ENCODE measurements around the gene IL16.

Gene IL16

DNA sequence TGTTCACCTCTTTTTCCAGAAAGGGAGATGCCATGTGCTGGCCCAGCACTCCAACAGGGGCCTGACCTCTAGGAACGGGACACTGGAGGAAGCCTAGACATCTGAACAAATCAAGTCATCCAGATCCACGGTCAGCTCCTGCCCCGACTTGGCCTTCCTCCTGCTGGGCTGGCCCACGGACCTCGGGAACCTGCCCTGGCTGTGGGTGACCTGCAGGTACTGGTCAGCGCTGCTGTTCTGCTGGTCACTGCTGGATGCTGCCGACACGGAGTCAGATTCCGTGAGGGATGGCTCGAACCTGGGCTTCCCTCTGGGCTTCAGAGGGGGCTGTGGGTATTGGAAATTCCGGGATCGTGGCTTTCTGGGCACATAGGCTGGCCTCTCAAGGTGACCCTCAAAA is 135.6 kb downstream of the IL16 start:
- Histone ChIP-seq H3K36me3 (ENCODE audit: control insufficient read depth, insufficient read depth, low read length) (no peaks in the 10 kb centered on the region), H3K4me3 (ENCODE audit: low read depth, low read length) (no peak overlapping the region), H3K27me3 (ENCODE audit: control insufficient read depth, insufficient read depth, low read length) (no peaks in the 10 kb centered on the region), H3K27ac (ENCODE audit: low read depth, low read length) (no peak overlapping the region), H3K9ac (ENCODE audit: low read depth, low read length) (no peak overlapping the region), H3K9me3 (ENCODE audit: control insufficient read depth, insufficient read depth, low read length) (no peaks in the 10 kb centered on the region), H3K4me1 (ENCODE audit: control insufficient read depth, insufficient read depth, low read length) (no peaks in the 10 kb centered on the region)

DNA sequence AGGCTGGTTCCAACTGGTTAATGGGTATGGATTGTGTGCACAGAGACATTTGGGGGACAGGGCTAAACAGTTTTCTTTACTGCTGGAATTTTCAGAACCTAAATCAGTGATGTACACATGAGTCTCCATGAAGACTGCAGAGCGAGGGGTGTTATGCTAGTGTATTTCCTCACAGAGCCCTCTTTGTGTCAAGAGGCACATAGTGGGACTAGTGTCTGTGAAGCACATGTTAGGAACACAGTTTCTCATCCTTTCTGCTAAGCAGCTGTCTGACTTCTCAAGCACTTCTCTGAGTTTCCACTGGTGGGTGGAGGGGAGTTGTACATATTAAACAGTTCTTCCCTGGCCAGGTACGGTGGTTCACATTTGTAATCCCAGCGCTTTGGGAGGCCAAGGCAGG is 136.7 kb downstream of the IL16 start:
- Histone ChIP-seq H3K36me3 (ENCODE audit: control insufficient read depth, insufficient read depth, low read length) (no peaks in the 10 kb centered on the region), H3K4me3 (ENCODE audit: low read depth, low read length) (no peak overlapping the region), H3K27me3 (ENCODE audit: control insufficient read depth, insufficient read depth, low read length) (no peaks in the 10 kb centered on the region), H3K9ac (ENCODE audit: low read depth, low read length) (no peak overlapping the region), H3K4me1 (ENCODE audit: control insufficient read depth, insufficient read depth, low read length) (no peaks in the 10 kb centered on the region), H3K27ac (ENCODE audit: low read depth, low read length) (no peak overlapping the region), H3K9me3 (ENCODE audit: control insufficient read depth, insufficient read depth, low read length) (no peaks in the 10 kb centered on the region)

DNA sequence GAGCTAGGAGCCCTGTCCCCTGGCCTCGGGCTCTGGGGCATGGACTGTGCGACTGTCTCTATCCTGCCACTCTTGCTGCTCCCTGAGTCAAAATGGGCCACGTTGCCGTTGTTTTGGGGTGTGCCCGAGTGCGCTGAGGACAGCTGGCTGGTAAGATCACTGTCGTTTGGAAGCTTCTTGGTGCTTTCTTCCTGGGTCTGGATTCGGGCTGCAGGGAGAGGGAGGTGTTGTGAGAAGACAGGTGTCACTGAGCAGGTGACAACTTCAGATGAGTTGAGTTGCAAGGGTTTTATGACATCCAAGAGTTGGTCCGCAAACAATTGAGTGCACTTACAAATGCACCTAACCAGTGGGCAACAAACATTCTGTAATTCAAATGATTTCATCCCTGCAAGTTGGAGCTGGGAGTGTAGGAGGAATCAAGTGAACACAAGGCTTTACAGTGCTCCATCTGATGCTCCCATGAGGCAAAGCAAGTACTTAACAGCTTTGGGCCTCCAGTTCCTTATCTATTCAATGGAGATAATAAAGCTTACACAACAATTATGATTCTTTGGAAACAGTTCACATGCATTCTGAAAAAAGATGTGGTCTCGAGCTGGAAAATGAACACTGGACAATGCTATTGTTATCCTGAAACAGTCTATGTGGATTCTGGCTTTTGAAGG is 138.2 kb downstream of the IL16 start:
- no peak overlapping the region for H3K9ac ChIP-seq (ENCODE audit: low read depth, low read length)
- no peaks in the 10 kb centered on the region for H3K27me3 ChIP-seq (ENCODE audit: control insufficient read depth, insufficient read depth, low read length)
- no peak overlapping the region for H3K27ac ChIP-seq (ENCODE audit: low read depth, low read length)
- H3K4me3 ChIP-seq (ENCODE audit: low read depth, low read length) = no peak overlapping the region
- H3K9me3 ChIP-seq (ENCODE audit: control insufficient read depth, insufficient read depth, low read length) = no peaks in the 10 kb centered on the region
- H3K36me3 ChIP-seq (ENCODE audit: control insufficient read depth, insufficient read depth, low read length) = no peaks in the 10 kb centered on the region
- H3K4me1 ChIP-seq (ENCODE audit: control insufficient read depth, insufficient read depth, low read length) = no peaks in the 10 kb centered on the region

DNA sequence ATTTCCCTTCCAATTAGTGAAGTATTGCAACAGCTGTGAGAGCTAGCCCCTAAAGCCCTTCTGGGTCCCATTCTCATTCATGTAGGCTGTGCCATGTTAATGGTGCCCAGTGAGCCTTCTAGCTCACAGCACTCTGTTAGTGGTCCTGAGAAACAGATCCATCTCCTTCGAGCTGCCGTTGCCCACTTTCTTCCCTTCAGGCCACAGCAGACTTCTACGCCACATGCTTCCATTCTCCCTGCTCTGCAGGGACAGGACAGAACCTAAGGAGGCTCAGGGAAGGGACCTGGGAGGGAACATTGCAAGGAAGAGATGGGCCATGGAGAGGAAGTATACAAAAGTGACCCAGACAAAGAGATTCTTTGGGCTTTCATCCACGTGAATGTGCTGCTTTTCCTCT is 139.0 kb downstream of the IL16 start:
- Histone ChIP-seq H3K4me1 (ENCODE audit: control insufficient read depth, insufficient read depth, low read length) (no peaks in the 10 kb centered on the region), H3K9ac (ENCODE audit: low read depth, low read length) (no peak overlapping the region), H3K27me3 (ENCODE audit: control insufficient read depth, insufficient read depth, low read length) (no peaks in the 10 kb centered on the region), H3K9me3 (ENCODE audit: control insufficient read depth, insufficient read depth, low read length) (no peaks in the 10 kb centered on the region), H3K36me3 (ENCODE audit: control insufficient read depth, insufficient read depth, low read length) (no peaks in the 10 kb centered on the region), H3K27ac (ENCODE audit: low read depth, low read length) (no peak overlapping the region), H3K4me3 (ENCODE audit: low read depth, low read length) (no peak overlapping the region)

DNA sequence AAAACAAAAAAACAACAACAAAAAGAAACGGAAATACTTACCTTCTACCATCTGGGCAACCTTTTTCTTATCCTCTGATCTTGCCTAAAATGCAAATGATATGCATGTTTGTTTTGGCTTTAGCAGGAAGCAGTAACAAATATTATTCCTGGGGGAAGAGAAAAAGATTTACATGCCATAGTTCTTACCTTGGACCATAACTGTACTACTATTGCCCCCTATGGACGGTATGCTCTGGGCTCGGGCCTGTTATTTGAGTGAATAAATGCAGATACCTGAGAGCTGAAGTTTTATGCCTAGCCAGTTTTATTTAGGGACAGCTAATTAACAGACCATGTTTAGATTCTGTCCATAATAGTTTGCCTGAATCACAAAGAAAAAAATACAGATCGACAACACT is 139.9 kb downstream of the IL16 start:
- Histone ChIP-seq H3K9me3 (ENCODE audit: control insufficient read depth, insufficient read depth, low read length) (no peaks in the 10 kb centered on the region), H3K27me3 (ENCODE audit: control insufficient read depth, insufficient read depth, low read length) (no peaks in the 10 kb centered on the region), H3K4me3 (ENCODE audit: low read depth, low read length) (no peak overlapping the region), H3K4me1 (ENCODE audit: control insufficient read depth, insufficient read depth, low read length) (no peaks in the 10 kb centered on the region), H3K9ac (ENCODE audit: low read depth, low read length) (no peak overlapping the region), H3K36me3 (ENCODE audit: control insufficient read depth, insufficient read depth, low read length) (no peaks in the 10 kb centered on the region), H3K27ac (ENCODE audit: low read depth, low read length) (no peak overlapping the region)

DNA sequence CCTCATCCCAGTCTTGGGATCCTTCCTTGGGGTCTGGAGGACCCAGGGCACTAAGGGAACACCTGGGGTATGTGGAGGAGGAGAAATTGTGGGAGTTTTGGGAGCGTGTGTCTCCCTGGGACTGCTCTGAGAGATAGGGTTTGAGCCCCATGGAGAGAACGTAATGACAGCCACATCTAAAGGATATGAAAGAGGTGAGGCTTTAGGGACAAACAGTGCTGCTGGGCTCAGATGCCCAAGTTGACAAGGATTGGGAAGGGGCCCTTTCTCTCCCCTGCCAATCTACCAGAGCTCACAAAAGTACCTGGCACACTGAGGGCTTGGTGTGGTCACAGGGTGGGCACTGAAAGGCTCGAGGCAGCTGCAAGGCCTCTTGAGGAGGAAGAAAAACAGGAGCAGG is 140.6 kb downstream of the IL16 start:
- no peak overlapping the region for H3K9ac ChIP-seq (ENCODE audit: low read depth, low read length)
- no peak overlapping the region for H3K27ac ChIP-seq (ENCODE audit: low read depth, low read length)

DNA sequence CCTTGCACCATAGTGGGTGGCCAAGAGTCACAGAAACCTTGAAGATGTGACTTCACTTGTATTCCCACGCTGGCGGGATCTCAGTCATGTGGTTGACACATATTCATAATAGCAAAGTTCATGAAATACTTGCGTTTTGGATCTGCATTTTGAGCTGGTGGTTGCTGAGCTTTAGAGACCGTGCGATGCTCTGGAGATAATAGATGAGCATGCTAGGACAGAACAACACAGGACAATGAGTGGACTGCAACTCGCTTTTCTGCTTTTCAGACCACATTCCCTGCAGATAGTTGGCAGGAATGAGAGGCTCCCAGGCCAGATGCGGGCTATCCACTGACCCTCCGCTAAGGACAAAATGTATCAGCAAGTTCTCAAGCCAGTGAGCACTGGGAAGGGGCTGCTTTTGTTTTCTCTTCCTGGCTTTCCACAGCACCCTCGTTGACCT is 141.1 kb downstream of the IL16 start:
- Histone ChIP-seq H3K9ac (ENCODE audit: low read depth, low read length) (no peak overlapping the region), H3K27me3 (ENCODE audit: control insufficient read depth, insufficient read depth, low read length) (no peaks in the 10 kb centered on the region), H3K4me1 (ENCODE audit: control insufficient read depth, insufficient read depth, low read length) (no peaks in the 10 kb centered on the region), H3K4me3 (ENCODE audit: low read depth, low read length) (no peak overlapping the region), H3K9me3 (ENCODE audit: control insufficient read depth, insufficient read depth, low read length) (no peaks in the 10 kb centered on the region), H3K36me3 (ENCODE audit: control insufficient read depth, insufficient read depth, low read length) (no peaks in the 10 kb centered on the region), H3K27ac (ENCODE audit: low read depth, low read length) (no peak overlapping the region)

More for the DNA sequence above, 140.6 kb downstream of the IL16 start:
- Histone ChIP-seq H3K27me3 (ENCODE audit: control insufficient read depth, insufficient read depth, low read length) (no peaks in the 10 kb centered on the region), H3K36me3 (ENCODE audit: control insufficient read depth, insufficient read depth, low read length) (no peaks in the 10 kb centered on the region), H3K4me3 (ENCODE audit: low read depth, low read length) (no peak overlapping the region), H3K4me1 (ENCODE audit: control insufficient read depth, insufficient read depth, low read length) (no peaks in the 10 kb centered on the region), H3K9me3 (ENCODE audit: control insufficient read depth, insufficient read depth, low read length) (no peaks in the 10 kb centered on the region)

DNA sequence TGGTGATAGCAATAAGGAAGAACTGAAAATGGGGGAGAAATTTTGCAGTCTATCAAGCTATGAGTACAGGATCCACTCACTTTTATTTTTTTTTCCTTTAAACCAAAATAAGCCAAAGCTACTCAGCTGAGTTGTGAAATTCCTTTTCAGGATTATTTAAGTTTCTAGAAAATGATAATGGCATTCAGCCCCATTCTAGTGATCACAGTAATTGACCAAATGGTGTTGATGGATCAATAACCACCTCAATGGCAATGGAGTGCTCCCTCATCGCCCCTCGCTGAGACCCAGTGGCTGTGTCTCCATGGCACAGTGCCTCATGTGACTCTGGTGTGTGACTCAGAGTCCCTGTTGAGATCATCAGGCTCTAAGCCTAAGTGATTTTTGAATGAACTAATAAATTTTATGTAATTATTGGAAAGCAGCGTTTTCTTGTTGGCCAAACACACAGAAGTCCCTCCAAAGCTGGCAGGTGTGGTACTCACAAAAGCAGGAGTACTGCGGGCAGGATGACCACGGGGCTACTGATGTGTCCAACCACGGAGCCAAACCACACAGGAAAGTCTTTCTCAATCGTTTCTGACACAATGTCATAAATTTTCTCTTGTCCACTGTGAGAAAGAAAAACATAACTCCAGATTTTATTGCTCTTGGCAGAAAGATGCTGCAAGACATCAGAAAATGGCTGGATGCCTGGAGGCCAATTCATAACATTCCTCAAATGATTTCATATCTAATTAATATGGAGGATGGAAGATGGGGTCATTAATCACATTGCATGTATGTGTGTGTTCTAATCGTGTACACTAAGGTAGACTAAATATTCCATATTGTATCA is 141.7 kb downstream of the IL16 start:
- no peak overlapping the region for H3K4me3 ChIP-seq (ENCODE audit: low read depth, low read length)
- no peaks in the 10 kb centered on the region for H3K36me3 ChIP-seq (ENCODE audit: control insufficient read depth, insufficient read depth, low read length)
- H3K27ac ChIP-seq (ENCODE audit: low read depth, low read length) = no peak overlapping the region
- no peaks in the 10 kb centered on the region for H3K4me1 ChIP-seq (ENCODE audit: control insufficient read depth, insufficient read depth, low read length)
- H3K27me3 ChIP-seq (ENCODE audit: control insufficient read depth, insufficient read depth, low read length) = no peaks in the 10 kb centered on the region
- H3K9ac ChIP-seq (ENCODE audit: low read depth, low read length) = no peak overlapping the region
- no peaks in the 10 kb centered on the region for H3K9me3 ChIP-seq (ENCODE audit: control insufficient read depth, insufficient read depth, low read length)

DNA sequence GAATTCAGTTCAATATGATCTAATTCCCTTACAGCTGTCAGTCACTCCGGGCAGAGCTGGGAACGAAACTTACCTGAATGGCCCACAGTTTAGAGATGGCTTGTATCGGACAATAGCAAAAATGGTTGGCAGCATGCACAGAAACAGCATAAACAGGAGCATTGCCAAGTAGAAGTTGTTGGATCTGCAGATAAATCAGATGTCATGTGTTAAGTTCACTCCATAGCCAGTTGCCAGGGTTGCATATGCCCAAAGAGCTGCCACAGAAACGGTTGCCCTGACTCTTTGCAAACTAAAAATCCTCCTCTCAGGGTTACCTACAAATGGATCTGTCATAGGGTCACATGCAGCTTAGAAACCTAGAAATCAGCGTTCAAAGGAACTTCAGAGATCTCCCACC is 142.6 kb downstream of the IL16 start:
- Histone ChIP-seq H3K27me3 (ENCODE audit: control insufficient read depth, insufficient read depth, low read length) (no peaks in the 10 kb centered on the region), H3K9ac (ENCODE audit: low read depth, low read length) (no peak overlapping the region), H3K9me3 (ENCODE audit: control insufficient read depth, insufficient read depth, low read length) (no peaks in the 10 kb centered on the region), H3K4me1 (ENCODE audit: control insufficient read depth, insufficient read depth, low read length) (no peaks in the 10 kb centered on the region), H3K4me3 (ENCODE audit: low read depth, low read length) (no peak overlapping the region), H3K27ac (ENCODE audit: low read depth, low read length) (no peak overlapping the region), H3K36me3 (ENCODE audit: control insufficient read depth, insufficient read depth, low read length) (no peaks in the 10 kb centered on the region)

DNA sequence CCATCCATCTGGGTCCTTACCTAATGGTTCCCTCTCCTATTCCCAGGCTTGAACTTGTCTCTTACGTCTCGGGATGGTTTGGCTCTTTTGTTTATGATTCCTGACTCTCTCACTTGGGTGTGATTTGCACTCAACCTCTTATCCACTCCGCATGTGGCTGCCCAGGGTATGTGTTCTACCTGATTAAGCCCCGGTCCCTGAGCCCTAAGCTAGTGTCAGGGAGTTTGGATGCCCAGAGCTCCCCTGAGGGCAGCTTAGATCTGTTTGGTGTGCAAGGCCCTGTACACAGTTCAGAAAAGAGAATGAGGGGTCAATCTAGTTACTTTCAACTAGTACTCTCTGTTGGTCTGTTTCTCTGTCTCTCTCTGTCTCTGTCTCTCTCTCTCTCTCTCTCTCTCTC is 143.2 kb downstream of the IL16 start:
- Histone ChIP-seq H3K9me3 (ENCODE audit: control insufficient read depth, insufficient read depth, low read length) (no peaks in the 10 kb centered on the region), H3K36me3 (ENCODE audit: control insufficient read depth, insufficient read depth, low read length) (no peaks in the 10 kb centered on the region), H3K27ac (ENCODE audit: low read depth, low read length) (no peak overlapping the region), H3K4me1 (ENCODE audit: control insufficient read depth, insufficient read depth, low read length) (no peaks in the 10 kb centered on the region), H3K27me3 (ENCODE audit: control insufficient read depth, insufficient read depth, low read length) (no peaks in the 10 kb centered on the region), H3K4me3 (ENCODE audit: low read depth, low read length) (no peak overlapping the region), H3K9ac (ENCODE audit: low read depth, low read length) (no peak overlapping the region)

DNA sequence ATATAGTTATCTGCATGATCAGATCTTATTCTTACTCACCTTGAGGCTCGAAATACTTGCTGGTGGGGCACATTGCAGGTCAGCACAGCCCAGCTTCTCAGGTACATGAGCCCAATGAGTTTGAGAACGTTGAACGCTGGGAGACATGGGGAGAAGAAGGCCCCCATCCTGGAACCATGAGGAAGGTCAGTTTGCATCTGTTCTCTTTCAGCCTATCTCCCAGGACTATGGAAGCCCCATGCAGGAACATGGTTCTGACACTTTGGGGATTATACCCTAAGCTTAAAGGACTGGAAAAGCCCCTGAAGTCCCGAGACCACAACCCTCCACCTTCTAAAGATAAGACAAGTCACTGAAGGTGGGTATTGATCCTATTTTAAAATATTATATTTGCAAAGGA is 144.7 kb downstream of the IL16 start:
- Histone ChIP-seq H3K27me3 (ENCODE audit: control insufficient read depth, insufficient read depth, low read length) (no peaks in the 10 kb centered on the region), H3K4me3 (ENCODE audit: low read depth, low read length) (no peak overlapping the region), H3K27ac (ENCODE audit: low read depth, low read length) (no peak overlapping the region), H3K36me3 (ENCODE audit: control insufficient read depth, insufficient read depth, low read length) (no peaks in the 10 kb centered on the region), H3K9ac (ENCODE audit: low read depth, low read length) (no peak overlapping the region), H3K4me1 (ENCODE audit: control insufficient read depth, insufficient read depth, low read length) (no peaks in the 10 kb centered on the region), H3K9me3 (ENCODE audit: control insufficient read depth, insufficient read depth, low read length) (no peaks in the 10 kb centered on the region)
